GM12878 (cell line): Measurements from ENCODE around the gene GSTA1. TPM values are rescaled to one million over a fixed set of nuclear protein-coding genes. Genes with fewer than 3 reads are reported as not detected.
"Not testable (repeated sequence)": the region's sequence is repeated elsewhere in the genome, so short reads cannot be mapped to it uniquely, and the experiment has no call there.

ENCODE experiments used
- ATAC-seq: fragments of 200-7000 bp; cut with Tn5 transposase; 3 replicates; pipeline ENCODE4 v1.9.1; 2020; ENCODE audit warnings: mild to moderate bottlenecking, moderate library complexity
- BruUV-seq: library from RNA; stranded (reverse); fragments of 400-500 nt; replicated peaks from 2 replicates; lab custom pipeline; 2021; lab: Mats Ljungman, UMichigan
- CTCF ChIA-PET: fragments of 300-600 bp; sonication (Branson Sonifier 250); formaldehyde crosslinking; extraction: SDS; loops from one replicate; lab custom pipeline; 2021; ENCODE audit warnings: inconsistent platforms; lab: Yijun Ruan, JAX
- POLR2A ChIA-PET: fragments of 350-600 bp; formaldehyde crosslinking; extraction: SDS; loops from one replicate; lab custom pipeline; 2021; ENCODE audit warnings: inconsistent platforms; lab: Charles Lee
- RAD21 ChIA-PET: fragments of 300-600 bp; sonication (Branson Sonifier 250); formaldehyde crosslinking; loops from one replicate; lab custom pipeline; 2023; ENCODE audit warnings: antibody characterized with exemption; ENCODE audit not compliant: unreplicated experiment; lab: Charles Lee
- SMC1A ChIA-PET: fragments of 300-600 bp; sonication (Branson Sonifier 250); formaldehyde crosslinking; loops from one replicate; lab custom pipeline; 2023; ENCODE audit not compliant: unreplicated experiment, uncharacterized antibody; lab: Charles Lee
- DNase-seq: peaks from one replicate; pipeline ENCODE4 v3.0.0-alpha.2; 2011; ENCODE audit warnings: low read depth, low spot score
- FAIRE-seq: peaks from 3 replicates; lab custom pipeline; 2011; peaks lifted over from hg19 to GRCh38; lab: Jason Lieb, UNC
- H2AFZ ChIP-seq: 2 replicates; pipeline ENCODE4 v1.6.0; 2011; ENCODE audit warnings: low read depth, low read length, control low read depth; ENCODE audit not compliant: control insufficient read depth
- H3K27ac ChIP-seq: 2 replicates; pipeline ENCODE4 v1.5.1; 2011; ENCODE audit warnings: control low read depth; ENCODE audit not compliant: control insufficient read depth, insufficient read depth
- H3K27me3 ChIP-seq, 2 experiments: replicated peaks in 1 of 2; 2 replicates each; pipeline versions ENCODE4 v1.6.0 to v1.6.1; 2011; ENCODE audit warnings: low read length in 1 of 2; ENCODE audit not compliant: control insufficient read depth in 2 of 2, insufficient read depth in 2 of 2
- H3K36me3 ChIP-seq, 2 experiments: 2 replicates each; pipeline ENCODE4 v1.5.1; 2011; ENCODE audit warnings: low read length in 1 of 2; ENCODE audit not compliant: control insufficient read depth in 2 of 2, insufficient read depth in 2 of 2
- H3K4me1 ChIP-seq: 2 replicates; pipeline ENCODE4 v1.6.1; 2011; ENCODE audit warnings: mild to moderate bottlenecking, low read length, moderate library complexity, mixed read lengths; ENCODE audit not compliant: control insufficient read depth, insufficient read depth
- H3K4me2 ChIP-seq: 2 replicates; pipeline ENCODE4 v1.6.0; 2011; ENCODE audit warnings: control low read depth; ENCODE audit not compliant: control insufficient read depth, insufficient read depth
- H3K4me3 ChIP-seq: fragments of 200-600 bp; sonication (generic); 2 replicates; pipeline ENCODE4 v1.5.1; 2016
- H3K79me2 ChIP-seq: 2 replicates; pipeline ENCODE4 v1.6.0; 2011; ENCODE audit warnings: low read length; ENCODE audit not compliant: control insufficient read depth, insufficient read depth
- H3K9ac ChIP-seq: 2 replicates; pipeline ENCODE4 v1.8.0; 2011; ENCODE audit warnings: low read length, control low read depth, mixed read lengths; ENCODE audit not compliant: control insufficient read depth, insufficient read depth
- H3K9me3 ChIP-seq: replicated peaks from 3 replicates; pipeline ENCODE4 v1.5.1; 2011; ENCODE audit warnings: mild to moderate bottlenecking, low read length; ENCODE audit not compliant: control insufficient read depth, insufficient read depth
- H4K20me1 ChIP-seq: 2 replicates; pipeline ENCODE4 v1.6.0; 2011; ENCODE audit not compliant: control insufficient read depth, insufficient read depth
- CHD4 ChIP-seq: fragments of 200-600 bp; sonication (generic); IDR thresholded peaks from 2 replicates; pipeline ENCODE4 v1.6.1; 2016; ENCODE audit warnings: mild to moderate bottlenecking
- EP300 ChIP-seq, 2 experiments: fragments of 150-350 bp in 1 of 2; IDR thresholded peaks; 2 replicates each; pipeline ENCODE4 v1.6.1; 2011 to 2012; ENCODE audit warnings: low read depth in 2 of 2, low read length in 2 of 2, borderline replicate concordance in 1 of 2, improper control_type of control experiment in 1 of 2, inconsistent platforms in 1 of 2; ENCODE audit not compliant: control insufficient read depth in 1 of 2
- FOXK2 ChIP-seq: fragments of 450-650 bp; IDR thresholded peaks from 2 replicates; pipeline ENCODE4 v1.6.1; 2017; ENCODE audit warnings: mild to moderate bottlenecking, moderate library complexity
- HDGF ChIP-seq: fragments of 450-650 bp; IDR thresholded peaks from 2 replicates; pipeline ENCODE4 v1.6.1; 2016; ENCODE audit warnings: antibody characterized with exemption
- MAX ChIP-seq: IDR thresholded peaks from 2 replicates; pipeline ENCODE4 v1.6.1; 2012; ENCODE audit warnings: low read depth, low read length, improper control_type of control experiment
- MTA3 ChIP-seq: IDR thresholded peaks from 2 replicates; pipeline ENCODE4 v1.6.1; 2012; ENCODE audit warnings: low read length, inconsistent platforms, borderline replicate concordance
- MXI1 ChIP-seq: fragments of 150-350 bp; IDR thresholded peaks from 2 replicates; pipeline ENCODE4 v1.6.1; 2011; ENCODE audit warnings: low read depth, mild to moderate bottlenecking, inconsistent platforms, low read length, improper control_type of control experiment
- MYC ChIP-seq: IDR thresholded peaks from 2 replicates; pipeline ENCODE4 v1.6.1; 2011; ENCODE audit warnings: mild to moderate bottlenecking, low read length, moderate library complexity, inconsistent platforms; ENCODE audit not compliant: insufficient read depth, insufficient replicate concordance, insufficient read length, severe bottlenecking
- NR2C2 ChIP-seq: IDR thresholded peaks from 2 replicates; pipeline ENCODE4 v1.6.1; 2011; ENCODE audit warnings: borderline replicate concordance, low read depth; ENCODE audit not compliant: control insufficient read depth, insufficient read length
- POLR2AphosphoS5 ChIP-seq: IDR thresholded peaks from 2 replicates; pipeline ENCODE4 v1.6.1; 2011; ENCODE audit warnings: mild to moderate bottlenecking, low read length, inconsistent platforms
- RAD51 ChIP-seq: fragments of 450-650 bp; IDR thresholded peaks from 2 replicates; pipeline ENCODE4 v1.6.1; 2016; ENCODE audit warnings: moderate library complexity, mild to moderate bottlenecking, inconsistent platforms
- SIX5 ChIP-seq: IDR thresholded peaks from 2 replicates; pipeline ENCODE4 v1.6.1; 2011; ENCODE audit warnings: mild to moderate bottlenecking, low read depth, low read length, moderate library complexity; ENCODE audit not compliant: severe bottlenecking
- SUZ12 ChIP-seq: fragments of 200-600 bp; sonication (generic); IDR thresholded peaks from one replicate; pipeline ENCODE4 v1.6.1; 2018; ENCODE audit warnings: antibody characterized with exemption, mild to moderate bottlenecking; ENCODE audit not compliant: unreplicated experiment
- WGBS: methylation state at CpG from one replicate; pipeline ENCODE4 v1.1.6; 2016; ENCODE audit warnings: low lambda C conversion rate; ENCODE audit not compliant: insufficient replicate concordance, insufficient coverage; ENCODE audit errors: missing lambda C conversion rate; 5-methylcytosine and 5-hydroxymethylcytosine counted together
- in situ Hi-C: fragments of 300-500 bp; cut with MboI; formaldehyde crosslinking; loops from 9 replicates; pipeline ENCODE4 v1.14.3; 2018; ENCODE audit warnings: mixed read lengths
- intact Hi-C: fragments of 100-400 bp; cut with micrococcal nuclease; formaldehyde crosslinking; loops from one replicate; pipeline ENCODE4 v1.14.2; 2022; ENCODE audit not compliant: unreplicated experiment
- polyA plus RNA-seq, 11 experiments: library from polyadenylated mRNA; depleted of rRNA in 4 of 11; unstranded in 6 of 11; stranded (reverse) in 5 of 11; fragments of >200 nt; fragmentation: Nextera tagmentation in 4 of 11; fragmentation: Illumina TruSeq in 1 of 11; extraction: Ambion mirVana in 4 of 11; extraction: Trizol in 1 of 11; gene quantifications; 1 replicate in 1 of 11; 2 replicates in 10 of 11; pipeline versions ENCODE4 v1.2.1 to v1.2.3, GENCODE V29; 2011 to 2016; ENCODE audit warnings: inconsistent platforms in 2 of 11, missing spikeins in 2 of 11, low read depth in 1 of 11
- total RNA-seq, 4 experiments: library from RNA; depleted of rRNA in 3 of 4; stranded (reverse); fragments of >200 nt in 3 of 4; fragmentation: Illumina TruSeq in 1 of 4; extraction: Trizol in 1 of 4; gene quantifications; 2 replicates each; pipeline versions ENCODE4 v1.2.1 to v1.2.3, GENCODE V29; 2013 to 2021

The GSTA1 gene
- total and polyA plus RNA-seq, 10 of the 15 experiments (the other 5 are each of a cell fraction or from before 2014, with no cell fraction given): 0.51 TPM; not detected in 9

GRCh38 chr6:52790861-52791260, 12.8 kb downstream of the GSTA1 start:
- Histone ChIP-seq H2AFZ (no peak overlapping the region), H3K4me3 (no peak overlapping the region), H3K27ac (no peak overlapping the region), H3K4me2 (no peak overlapping the region), H3K4me1 (no peaks in the 10 kb centered on the region), H3K9ac (no peak overlapping the region), H4K20me1 (no peaks in the 10 kb centered on the region), H3K9me3 (no peaks in the 10 kb centered on the region), H3K79me2 (no peaks in the 10 kb centered on the region), H3K27me3 (no peaks in the 10 kb centered on the region), H3K36me3 (no peaks in the 10 kb centered on the region)
- ChIA-PET SMC1A (no interaction called here), CTCF (no interaction called here), RAD21 (no interaction called here), POLR2A (no interaction called here)
- intact Hi-C loops (no loop called here), in situ Hi-C loops (no loop called here)
- 0% methylated on average over 1 of the region's 1 CpG for WGBS
- no peak for FAIRE-seq
- no peak for DNase-seq
- no TSS peak for BruUV-seq
- TF ChIP-seq EP300 (IDR thresholded peaks at IDR 0.05; ENCODE audit: borderline replicate concordance in 1 of 2, control insufficient read depth in 1 of 2, low read depth in 2 of 2, low read length in 2 of 2): no peak
- no peak for TF ChIP-seq HDGF
- no peak for TF ChIP-seq POLR2AphosphoS5
- no peak for TF ChIP-seq MAX
- no peak for TF ChIP-seq CHD4
- TF ChIP-seq NR2C2: no peak
- TF ChIP-seq SUZ12: no peak
- no peak for TF ChIP-seq MTA3
- TF ChIP-seq FOXK2: no peak
- TF ChIP-seq MYC: no peak
- no peak for TF ChIP-seq MXI1
- no peak for TF ChIP-seq RAD51
- no peak for TF ChIP-seq SIX5
- ATAC-seq: no peak

GRCh38 chr6:52789658-52790057, 14.0 kb downstream of the GSTA1 start:
- not testable (repeated sequence) for BruUV-seq

More at GRCh38 chr6:52789658-52790057, 14.0 kb downstream of the GSTA1 start:
- RAD21 ChIA-PET, SMC1A ChIA-PET, H3K27ac ChIP-seq, POLR2A ChIA-PET, H3K4me2 ChIP-seq, H3K9ac ChIP-seq, H3K36me3 ChIP-seq, H3K79me2 ChIP-seq, H3K9me3 ChIP-seq, H3K4me1 ChIP-seq, CTCF ChIA-PET, DNase-seq, H2AFZ ChIP-seq, ATAC-seq, H4K20me1 ChIP-seq, FAIRE-seq, H3K4me3 ChIP-seq, H3K27me3 ChIP-seq, intact Hi-C loops: not testable (repeated sequence)
- in situ Hi-C loops: loop anchor here (5.0 kb wide), 1 partner anchor 38 kb away; no protein-coding TSS in a partner anchor
- 0% methylated on average over 1 of the region's 1 CpG for WGBS
